NCI-H82 treated with DMSO at 0.1 percent for 48 hours (cell line): ENCODE measurements around the gene PRIM1.
"Not testable (repeated sequence)": the region's sequence is repeated elsewhere in the genome, so short reads cannot be mapped to it uniquely, and the experiment has no call there.

Experiments
- DNase-seq: peaks from one replicate; lab custom pipeline; 2025; ENCODE audit not compliant: unreplicated experiment; lab: John Stamatoyannopoulos, UW

The PRIM1 gene

GRCh38 chr12:56751712-56752598 is at the start of gene PRIM1:
Gene PRIM1 (minus strand): TSS chr12:56752323. CDS start chr12:56752298, 25 bp downstream.
- DNase-seq: peak; percentile 68

DNA sequence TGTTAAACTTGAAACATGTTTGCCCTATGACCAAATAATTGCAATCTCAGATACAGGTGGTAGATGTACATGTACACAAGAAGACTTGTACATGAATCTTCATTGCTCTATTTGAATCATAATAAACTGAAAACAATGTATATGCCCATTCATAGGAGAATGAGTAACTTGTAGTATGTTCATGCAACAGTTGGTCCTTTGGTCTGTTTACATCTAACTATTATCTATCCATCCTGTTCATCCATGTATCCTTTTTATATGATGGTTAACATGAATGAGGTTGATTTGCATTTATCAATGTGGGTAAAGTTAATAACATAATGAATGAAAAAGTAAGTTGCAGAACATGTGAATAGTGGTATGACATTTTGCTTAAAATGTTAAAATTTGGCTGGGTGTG is 48.1 kb upstream of the PRIM1 start:
- no peak for DNase-seq

GRCh38 chr12:56799345-56799744 is 47.2 kb upstream of the PRIM1 start:
- not testable (repeated sequence) for DNase-seq

DNA sequence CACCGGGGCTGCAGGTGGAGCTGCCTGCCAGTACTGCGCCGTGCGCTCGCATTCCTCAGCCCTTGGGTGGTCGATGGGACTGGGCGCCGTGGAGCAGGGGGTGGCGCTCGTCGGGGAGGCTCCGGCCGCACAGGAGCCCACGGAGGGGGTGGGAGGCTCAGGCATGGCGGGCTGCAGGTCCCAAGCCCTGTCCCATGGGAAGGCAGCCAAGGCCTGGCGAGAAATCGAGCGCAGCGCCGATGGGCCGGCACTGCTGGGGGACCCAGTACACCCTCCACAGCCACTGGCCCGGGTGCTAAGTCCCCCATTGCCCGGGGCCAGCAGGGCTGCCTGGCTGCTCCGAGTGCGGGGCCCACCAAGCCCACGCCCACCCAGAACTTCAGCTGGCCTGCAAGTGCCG is 43.7 kb upstream of the PRIM1 start:
- DNase-seq: not testable (repeated sequence)

- DNase-seq: not testable (repeated sequence)
Measured at GRCh38 chr12:56795046-56795562, 43.0 kb upstream of the PRIM1 start.

- not testable (repeated sequence) for DNase-seq
Measured at GRCh38 chr12:56793124-56793523, 41.0 kb upstream of the PRIM1 start.

- DNase-seq: no peak
Measured at GRCh38 chr12:56792678-56793077, 40.6 kb upstream of the PRIM1 start.

- DNase-seq: not testable (repeated sequence)
Measured at GRCh38 chr12:56789429-56789828, 37.3 kb upstream of the PRIM1 start.

DNA sequence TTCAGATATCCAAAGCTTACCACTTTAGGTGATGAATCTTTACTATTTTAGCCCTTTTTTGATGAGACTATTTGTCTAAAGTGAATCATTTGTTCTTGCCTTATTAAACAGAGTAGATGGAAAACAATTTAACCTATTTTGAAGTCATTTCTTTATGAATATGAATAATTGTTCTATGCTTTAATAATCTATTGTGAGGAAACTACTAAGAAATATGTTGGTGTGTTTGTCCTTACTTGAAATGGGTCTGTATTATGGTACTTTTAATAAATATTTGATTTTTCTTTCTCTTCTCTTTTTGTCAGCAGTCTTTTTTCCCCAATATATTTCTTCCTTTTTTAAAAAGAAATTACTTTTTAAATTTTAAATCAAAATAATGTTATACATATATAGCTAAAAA is 35.4 kb upstream of the PRIM1 start:
- no peak for DNase-seq

DNA sequence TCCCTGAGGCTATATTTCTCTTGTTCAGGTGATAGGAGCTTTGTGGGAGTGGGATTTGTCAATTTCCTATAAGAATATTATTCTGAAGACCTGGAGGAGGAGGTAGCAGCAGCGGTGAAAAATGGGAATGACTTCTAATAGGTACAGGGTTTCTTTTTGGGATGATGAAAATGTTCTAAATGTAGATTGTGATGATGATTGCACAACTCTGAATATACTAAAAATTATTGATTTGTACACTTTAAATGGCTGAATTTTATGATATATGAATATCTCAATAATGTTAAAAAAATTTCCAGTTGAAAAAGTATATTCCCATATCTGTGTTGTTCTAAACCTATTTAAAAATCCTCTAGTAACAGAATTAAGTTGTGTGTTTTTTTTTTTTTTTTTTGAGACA is 33.8 kb upstream of the PRIM1 start:
- no peak for DNase-seq

- no peak for DNase-seq
Measured at GRCh38 chr12:56785141-56785865, 33.2 kb upstream of the PRIM1 start.

DNA sequence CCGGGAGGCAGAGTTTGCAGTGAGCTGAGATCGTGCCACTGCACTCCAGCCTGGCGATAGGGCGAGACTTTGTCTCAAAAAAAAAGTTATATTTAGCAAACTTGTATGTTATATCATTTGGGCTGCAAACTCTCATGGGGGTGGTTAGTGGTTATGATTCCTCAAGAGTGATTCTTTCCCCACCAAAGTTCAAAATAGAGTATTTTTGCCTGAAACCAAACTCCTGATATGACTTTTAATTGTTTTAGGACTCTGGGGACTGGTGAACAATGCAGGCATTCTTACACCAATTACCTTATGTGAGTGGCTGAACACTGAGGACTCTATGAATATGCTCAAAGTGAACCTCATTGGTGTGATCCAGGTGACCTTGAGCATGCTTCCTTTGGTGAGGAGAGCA is 29.6 kb upstream of the PRIM1 start:
- no peak for DNase-seq

DNA sequence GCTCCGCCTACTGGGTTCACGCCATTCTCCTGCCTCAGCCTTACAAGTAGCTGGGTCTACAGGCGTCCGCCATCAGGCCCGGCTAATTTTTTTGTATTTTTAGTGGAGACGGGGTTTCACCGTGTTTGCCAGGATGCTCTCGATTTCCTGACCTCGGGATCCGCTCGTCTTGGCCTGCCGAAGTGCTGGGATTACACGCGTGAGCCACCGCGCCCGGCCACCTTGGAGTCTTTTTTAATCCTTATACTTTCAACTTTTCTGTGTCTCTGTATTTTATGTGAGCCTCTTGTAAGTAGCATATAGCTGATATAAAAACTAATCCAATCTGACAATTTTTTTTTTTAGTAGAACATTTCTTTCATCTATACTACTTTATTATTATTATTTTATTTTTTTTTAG is 26.6 kb upstream of the PRIM1 start:
- DNase-seq: no peak

- no peak for DNase-seq
Measured at GRCh38 chr12:56776654-56777053, 24.5 kb upstream of the PRIM1 start.

DNA sequence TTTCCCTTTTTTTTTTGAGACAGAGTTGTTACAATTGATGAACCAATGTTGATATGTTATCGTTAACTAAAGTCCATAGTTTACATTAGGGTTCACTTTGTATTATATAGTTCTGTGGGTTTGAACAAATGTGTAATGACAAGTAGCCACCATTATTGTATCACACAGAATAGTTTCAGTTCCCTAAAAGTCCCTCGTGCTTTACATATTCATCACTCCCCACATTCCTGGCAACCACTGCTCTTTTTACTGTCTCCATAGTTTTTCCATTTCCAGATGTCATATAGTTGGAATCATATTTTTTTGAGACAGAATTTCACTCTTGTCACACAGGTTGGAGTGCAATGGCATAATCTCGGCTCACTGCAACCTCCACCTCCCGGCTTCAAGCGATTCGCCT is 23.5 kb upstream of the PRIM1 start:
- no peak for DNase-seq

DNA sequence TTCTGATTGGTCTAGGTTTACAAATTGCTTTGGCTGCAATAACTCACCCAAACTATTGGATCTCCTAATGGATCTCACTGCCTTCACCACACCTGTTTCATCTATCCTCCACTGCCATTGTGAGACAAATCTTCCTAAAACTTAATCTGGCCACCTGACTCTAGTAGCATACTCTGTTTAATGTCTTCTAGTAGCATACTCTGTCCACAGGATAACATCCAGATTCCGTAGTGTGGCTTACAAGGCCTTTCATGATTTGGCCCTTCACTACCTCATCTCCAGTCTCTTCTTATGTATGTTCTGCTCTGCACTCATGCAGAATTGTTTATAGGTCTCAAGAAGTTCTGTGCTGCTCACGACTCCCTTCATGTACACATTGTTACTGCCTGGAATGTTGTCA is 21.0 kb upstream of the PRIM1 start:
- no peak for DNase-seq

DNA sequence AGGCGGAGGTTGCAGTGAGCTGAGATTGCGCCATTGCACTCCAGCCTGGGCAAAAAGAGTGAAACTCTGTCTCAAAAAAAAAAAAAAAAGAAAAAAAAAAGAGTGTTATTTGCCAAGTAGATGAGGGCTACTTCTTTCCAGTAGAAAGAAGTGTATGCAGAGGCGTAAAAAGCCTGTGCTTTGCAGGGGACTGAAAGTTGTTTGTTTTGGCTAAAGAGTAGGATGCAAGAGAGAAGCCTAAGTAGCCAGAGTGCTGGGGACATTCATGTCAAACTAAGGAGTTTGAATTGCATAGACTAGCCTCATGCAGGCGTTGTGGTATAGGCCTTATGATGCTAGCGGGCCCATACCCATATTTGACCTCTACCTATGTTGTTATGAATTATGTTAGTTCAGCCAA is 20.5 kb upstream of the PRIM1 start:
- DNase-seq: no peak

DNA sequence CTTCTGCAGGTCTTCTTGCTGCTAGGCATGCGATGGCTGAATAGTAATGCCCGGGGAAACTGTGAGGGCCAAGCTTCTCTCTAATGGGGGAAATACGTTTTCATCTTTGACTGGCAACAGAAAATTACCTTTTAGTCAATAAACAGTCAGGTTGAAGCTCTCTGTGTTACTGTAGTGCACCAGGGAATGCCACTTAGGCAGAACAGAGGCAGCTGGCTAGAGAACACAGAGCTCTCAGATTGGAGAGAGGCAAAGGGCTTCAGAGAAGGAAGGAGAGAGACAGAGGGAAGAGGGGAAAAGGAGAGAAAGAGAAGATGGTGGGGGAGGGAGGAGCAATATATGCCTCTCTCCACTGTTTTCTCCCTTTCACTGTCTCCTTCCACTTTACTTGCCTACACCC is 17.7 kb upstream of the PRIM1 start:
- no peak for DNase-seq

GRCh38 chr12:56768424-56768823 is 16.3 kb upstream of the PRIM1 start:
- DNase-seq: no peak

DNA sequence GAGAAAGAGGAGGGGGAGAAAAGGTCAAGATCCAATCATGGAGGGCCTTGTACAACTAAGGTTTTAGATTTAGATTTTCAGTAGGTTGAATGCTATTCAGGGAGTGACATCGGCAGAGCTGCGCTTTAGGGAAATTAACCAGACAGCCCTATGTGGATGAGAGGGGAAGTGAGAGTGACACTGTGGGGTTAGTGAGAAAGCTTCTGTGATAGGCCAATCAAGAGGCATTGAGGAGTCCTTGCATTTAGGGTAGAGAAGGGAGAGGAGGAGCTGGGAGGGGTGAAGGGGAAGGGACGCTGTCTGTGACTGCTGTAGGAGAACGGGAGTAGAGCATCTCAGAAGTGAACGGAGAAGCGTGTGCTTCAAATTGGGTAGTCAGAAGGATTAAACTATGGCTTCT is 14.4 kb upstream of the PRIM1 start:
- DNase-seq: no peak

GRCh38 chr12:56763753-56764657 is 11.9 kb upstream of the PRIM1 start:
- no peak for DNase-seq
